Endodermal cell (in vitro differentiated cells): Measurements from ENCODE around the gene PCBP3. TPM values are rescaled to one million over a fixed set of nuclear protein-coding genes. Genes with fewer than 3 reads are reported as not detected.

Experiments
- DNase-seq: peaks from one replicate; pipeline ENCODE4 v3.0.0-alpha.2; 2017
- H3K27ac ChIP-seq: 2 replicates; pipeline ENCODE4 v1.5.1; 2013; ENCODE audit warnings: mild to moderate bottlenecking, low read depth, low read length, moderate library complexity
- H3K27me3 ChIP-seq: 2 replicates; pipeline ENCODE4 v1.6.1; 2013; ENCODE audit warnings: mild to moderate bottlenecking, low read length, moderate library complexity; ENCODE audit not compliant: insufficient read depth, control insufficient read depth, poor library complexity, severe bottlenecking
- H3K36me3 ChIP-seq: 2 replicates; pipeline ENCODE4 v1.7.0; 2013; ENCODE audit warnings: mild to moderate bottlenecking, low read length, moderate library complexity; ENCODE audit not compliant: control insufficient read depth, insufficient read depth
- H3K4me1 ChIP-seq: one replicate; pipeline ENCODE4 v1.7.0; 2013; ENCODE audit warnings: low read length; ENCODE audit not compliant: control insufficient read depth, insufficient read depth
- H3K4me3 ChIP-seq: 2 replicates; pipeline ENCODE4 v1.5.1; 2013; ENCODE audit warnings: mild to moderate bottlenecking, low read length, moderate library complexity
- H3K9ac ChIP-seq: 2 replicates; pipeline ENCODE4 v1.6.1; 2013; ENCODE audit warnings: mild to moderate bottlenecking, low read length, moderate library complexity; ENCODE audit not compliant: poor library complexity, severe bottlenecking; ENCODE audit errors: extremely low read depth
- H3K9me3 ChIP-seq: 2 replicates; pipeline ENCODE4 v1.6.1; 2013; ENCODE audit warnings: mild to moderate bottlenecking, low read length, moderate library complexity; ENCODE audit not compliant: control insufficient read depth
- H3K27ac Mint-ChIP-seq: 2 replicates; pipeline ENCODE4 v1.8.0; 2020; ENCODE audit warnings: mixed read lengths
- H3K27me3 Mint-ChIP-seq: 2 replicates; pipeline ENCODE4 v1.8.0; 2021; ENCODE audit warnings: mild to moderate bottlenecking, mixed read lengths; ENCODE audit not compliant: insufficient read depth
- H3K36me3 Mint-ChIP-seq: 2 replicates; pipeline ENCODE4 v1.8.0; 2020; ENCODE audit warnings: low read depth, mixed read lengths
- H3K4me1 Mint-ChIP-seq: 2 replicates; pipeline ENCODE4 v1.8.0; 2020; ENCODE audit warnings: mixed read lengths
- H3K4me3 Mint-ChIP-seq: 2 replicates; pipeline ENCODE4 v1.8.0; 2020; ENCODE audit warnings: mild to moderate bottlenecking, moderate library complexity, mixed read lengths
- H3K9me3 Mint-ChIP-seq: 2 replicates; pipeline ENCODE4 v1.8.0; 2020; ENCODE audit warnings: mild to moderate bottlenecking, mixed read lengths
- WGBS, 2 experiments: methylation state at CpG; one replicate each; pipeline versions ENCODE4 v1.1.5 to v1.1.7; 2013; ENCODE audit warnings: missing lambda C conversion rate in 2 of 2, mixed read lengths in 1 of 2; ENCODE audit not compliant: insufficient coverage in 1 of 2, insufficient read length in 1 of 2; 5-methylcytosine and 5-hydroxymethylcytosine counted together
- total RNA-seq, 2 donors: library from RNA; stranded (reverse); fragmentation: NEBNext Ultra II Directional in 1 of 2; extraction: Animal tissue kit (Norgen Biotek cat#: 25700) in 1 of 2; gene quantifications; 2 replicates in 1 of 2; 3 replicates in 1 of 2; pipeline ENCODE4 v1.2.1, GENCODE V29; 2021
- TF ChIP-seq, protein P1 (sequence below): fragments of 200-600 bp; sonication (generic); conservative IDR thresholded peaks from 2 replicates; pipeline ENCODE4 v1.5.0; 2021; ENCODE audit warnings: antibody characterized with exemption, mild to moderate bottlenecking

Gene PCBP3
- total RNA-seq, 2 donors from 2014 or later, result 2.1 to 10.6 TPM

DNA sequence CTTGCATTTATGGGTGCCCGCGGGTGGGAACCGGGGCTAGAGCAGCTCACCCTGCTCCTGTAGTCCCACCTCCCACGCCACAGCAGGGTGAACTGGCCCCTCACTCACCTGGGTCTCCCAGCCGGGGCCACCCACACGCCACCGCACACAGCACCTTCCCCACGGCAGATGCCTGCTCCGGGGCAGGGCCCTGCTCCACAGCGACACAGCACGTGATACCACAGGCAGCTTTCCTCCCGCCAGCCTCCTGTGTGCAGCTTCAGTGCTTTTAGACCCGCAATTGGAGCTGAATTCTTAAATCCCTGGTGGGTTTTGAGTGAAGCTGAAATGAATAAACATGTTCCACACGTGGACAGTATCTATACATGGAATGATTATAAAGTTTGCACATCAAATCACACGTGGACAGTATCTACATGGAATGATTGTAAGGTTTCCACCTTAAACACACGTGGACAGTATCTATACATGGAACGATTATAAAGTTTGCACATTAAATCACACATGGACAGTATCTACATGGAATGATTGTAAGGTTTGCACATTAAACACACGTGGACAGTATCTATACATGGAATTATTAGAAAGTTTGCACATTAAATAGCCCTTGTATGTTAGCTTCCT, 245.0 kb downstream of the PCBP3 start:
- WGBS, 2 experiments, result 87 to 90% methylated on average over 16 to 18 of the region's 18 CpGs
- TF ChIP-seq, protein P1, sequence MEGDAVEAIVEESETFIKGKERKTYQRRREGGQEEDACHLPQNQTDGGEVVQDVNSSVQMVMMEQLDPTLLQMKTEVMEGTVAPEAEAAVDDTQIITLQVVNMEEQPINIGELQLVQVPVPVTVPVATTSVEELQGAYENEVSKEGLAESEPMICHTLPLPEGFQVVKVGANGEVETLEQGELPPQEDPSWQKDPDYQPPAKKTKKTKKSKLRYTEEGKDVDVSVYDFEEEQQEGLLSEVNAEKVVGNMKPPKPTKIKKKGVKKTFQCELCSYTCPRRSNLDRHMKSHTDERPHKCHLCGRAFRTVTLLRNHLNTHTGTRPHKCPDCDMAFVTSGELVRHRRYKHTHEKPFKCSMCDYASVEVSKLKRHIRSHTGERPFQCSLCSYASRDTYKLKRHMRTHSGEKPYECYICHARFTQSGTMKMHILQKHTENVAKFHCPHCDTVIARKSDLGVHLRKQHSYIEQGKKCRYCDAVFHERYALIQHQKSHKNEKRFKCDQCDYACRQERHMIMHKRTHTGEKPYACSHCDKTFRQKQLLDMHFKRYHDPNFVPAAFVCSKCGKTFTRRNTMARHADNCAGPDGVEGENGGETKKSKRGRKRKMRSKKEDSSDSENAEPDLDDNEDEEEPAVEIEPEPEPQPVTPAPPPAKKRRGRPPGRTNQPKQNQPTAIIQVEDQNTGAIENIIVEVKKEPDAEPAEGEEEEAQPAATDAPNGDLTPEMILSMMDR, result no peak

DNA sequence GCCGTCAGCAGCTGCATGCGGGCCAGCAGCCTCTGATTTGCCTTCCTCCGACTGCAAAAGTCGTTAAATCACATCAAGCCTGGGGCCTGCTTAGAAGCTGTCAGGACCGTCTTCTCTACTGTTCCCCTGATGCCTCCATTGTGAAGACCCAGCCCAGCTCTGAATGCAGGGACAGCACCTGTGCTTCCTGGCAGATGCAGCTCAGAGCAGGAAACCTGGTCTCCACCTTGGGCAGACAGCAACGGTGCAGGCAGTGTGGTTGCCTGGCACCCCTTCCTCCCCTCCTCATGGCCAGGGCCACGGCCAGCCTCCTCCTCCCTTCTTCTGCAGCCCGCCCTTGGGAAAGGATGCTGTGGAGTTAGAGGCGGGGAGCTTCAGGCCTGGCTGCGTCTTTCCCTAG, 245.7 kb downstream of the PCBP3 start:
- Histone ChIP-seq H3K27me3 (no peaks in the 10 kb centered on the region), H3K36me3 (no peaks in the 10 kb centered on the region), H3K9ac (no peak overlapping the region), H3K4me1 (no peaks in the 10 kb centered on the region), H3K4me3 (no peak overlapping the region), H3K9me3 (no peaks in the 10 kb centered on the region), H3K27ac (no peak overlapping the region)
- TF ChIP-seq, protein P1, result no peak
- Mint-ChIP-seq H3K9me3 (no peaks in the 10 kb centered on the region), H3K4me3 (no peak overlapping the region), H3K36me3 (no peaks in the 10 kb centered on the region), H3K27me3 (peaks cover 4% of the 10 kb centered on the region), H3K27ac (no peak overlapping the region), H3K4me1 (no peaks in the 10 kb centered on the region)
- DNase-seq, result no peak
- WGBS, 2 experiments, result 89 to 94% methylated on average over 7 to 10 of the region's 10 CpGs

More for the DNA sequence above, 245.0 kb downstream of the PCBP3 start:
- no peaks in the 10 kb centered on the region for H3K4me1 Mint-ChIP-seq
- Histone ChIP-seq H3K36me3 (no peaks in the 10 kb centered on the region), H3K9ac (no peak overlapping the region), H3K4me3 (no peak overlapping the region), H3K4me1 (no peaks in the 10 kb centered on the region), H3K27me3 (no peaks in the 10 kb centered on the region), H3K9me3 (no peaks in the 10 kb centered on the region), H3K27ac (no peak overlapping the region)
- no peak overlapping the region for H3K27ac Mint-ChIP-seq
- H3K9me3 Mint-ChIP-seq, result no peaks in the 10 kb centered on the region
- no peak for DNase-seq
- no peaks in the 10 kb centered on the region for H3K36me3 Mint-ChIP-seq
- no peak overlapping the region for H3K4me3 Mint-ChIP-seq
- peaks cover 4% of the 10 kb centered on the region for H3K27me3 Mint-ChIP-seq

DNA sequence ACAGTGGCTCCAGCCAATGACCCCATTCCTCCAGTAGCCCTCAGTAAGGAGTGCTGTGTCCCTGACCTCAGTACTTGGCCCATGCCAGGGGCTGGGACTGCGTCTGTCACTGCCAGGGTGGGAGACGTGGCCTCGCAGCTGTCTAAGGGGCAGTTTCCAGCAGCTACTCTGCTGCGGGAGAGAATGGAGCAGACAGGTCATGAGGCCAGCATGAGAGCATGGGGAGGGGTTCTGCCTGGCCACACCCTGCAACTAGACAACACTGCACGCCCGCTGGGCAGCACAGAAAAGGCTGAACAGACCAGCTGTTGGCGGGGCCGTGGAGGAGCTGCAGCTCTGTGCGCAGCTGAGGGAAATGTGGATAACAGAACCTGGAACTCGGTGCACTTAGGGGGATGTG, 246.4 kb downstream of the PCBP3 start:
- H3K27ac Mint-ChIP-seq, result no peak overlapping the region
- no peak for DNase-seq
- no peaks in the 10 kb centered on the region for H3K4me1 Mint-ChIP-seq
- H3K9me3 Mint-ChIP-seq, result no peaks in the 10 kb centered on the region
- H3K36me3 ChIP-seq, result no peaks in the 10 kb centered on the region
- H3K9me3 ChIP-seq, result no peaks in the 10 kb centered on the region
- TF ChIP-seq, protein P1, result no peak
- H3K4me3 ChIP-seq, result no peak overlapping the region
- no peak overlapping the region for H3K27ac ChIP-seq
- H3K9ac ChIP-seq, result no peak overlapping the region
- no peaks in the 10 kb centered on the region for H3K36me3 Mint-ChIP-seq
- H3K4me1 ChIP-seq, result no peaks in the 10 kb centered on the region
- 80 to 83% methylated on average over 10 of the region's 10 CpGs for WGBS, 2 experiments
- H3K27me3 ChIP-seq, result no peaks in the 10 kb centered on the region
- peaks cover 4% of the 10 kb centered on the region for H3K27me3 Mint-ChIP-seq
- no peak overlapping the region for H3K4me3 Mint-ChIP-seq
